Measurements from ENCODE around the gene C17orf58. TPM values are rescaled to one million over a fixed set of nuclear protein-coding genes. Genes with fewer than 3 reads are reported as not detected.

The C17orf58 gene
- total RNA-seq, 5 donors from 2014 or later (not counting 1 experiment from before 2014, with no cell fraction given), result 0.47 to 1.9 (median 0.58) TPM

DNA sequence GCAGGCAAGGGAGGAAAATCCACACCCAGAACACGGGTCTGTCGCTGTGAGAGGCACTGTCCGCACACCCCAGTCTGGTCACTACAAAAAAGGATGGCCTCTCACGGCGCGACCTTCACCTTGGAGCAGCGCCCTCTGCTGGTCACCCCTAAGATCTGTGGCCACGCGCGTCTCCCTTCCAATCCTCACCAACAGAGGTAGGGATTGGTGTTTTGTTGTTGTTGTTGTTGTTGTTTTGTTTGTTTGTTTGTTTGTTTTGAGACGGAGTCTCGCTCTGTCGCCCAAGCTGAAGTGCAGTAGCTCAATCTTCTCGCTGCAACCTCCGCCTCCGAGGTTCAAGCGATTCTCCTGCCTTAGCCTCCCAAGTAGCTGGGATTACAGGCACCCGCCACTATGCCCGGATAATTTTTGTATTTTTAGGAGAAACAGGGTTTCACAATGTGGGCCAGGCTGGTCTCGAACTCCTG lies 15.0 kb upstream of the C17orf58 start:
- no peaks in the 10 kb centered on the region for H3K36me3 ChIP-seq (ENCODE audit: control insufficient read depth in 2 of 2, extremely low read depth in 1 of 2, insufficient read depth in 1 of 2, low read length in 1 of 2)
- WGBS (ENCODE audit: insufficient coverage), result 52% methylated on average over 9 of the region's 20 CpGs
- ATAC-seq (replicated peaks in 1 of 4) (peak; percentile 52 to 75 (median 66)), DNase-seq (peak in 28 of 35 experiments; percentile 11 to 74 (median 43))
- H3K27ac ChIP-seq (ENCODE audit: low read length), result no peak overlapping the region
- peaks cover 0 to 5% of the 10 kb centered on the region in 2 experiments for H3K4me1 ChIP-seq (ENCODE audit: control insufficient read depth in 1 of 2, extremely low read depth in 1 of 2, insufficient read depth in 2 of 2, low read length in 2 of 2)
- peaks cover 0 to 5% of the 10 kb centered on the region in 2 experiments for H3K27me3 ChIP-seq (replicated peaks in 1 of 2; ENCODE audit: control insufficient read depth in 2 of 2, extremely low read depth in 1 of 2, insufficient read depth in 2 of 2, low read length in 1 of 2)
- H3K4me3 ChIP-seq (ENCODE audit: control insufficient read depth in 1 of 2, extremely low read depth in 1 of 2, low read length in 1 of 2), result peak overlapping the region in 1 of 2 donors; percentile 24
- ChIA-PET CTCF (interaction anchor here (0.7 kb wide), 2 partner anchors 8 to 54 kb away, joined by 3 to 4 read pairs; no protein-coding TSS in a partner anchor), POLR2A (no interaction called here)
- Mint-ChIP-seq H3K27me3 (no peaks in the 10 kb centered on the region), H3K36me3 (no peaks in the 10 kb centered on the region), H3K4me3 (peak overlapping the region; percentile 36 to 53 (median 41)), H3K9me3 (no peaks in the 10 kb centered on the region), H3K27ac (no peak overlapping the region), H3K4me1 (peaks cover 5 to 9% (median 8%) of the 10 kb centered on the region in 3 donors)
- no peaks in the 10 kb centered on the region for H3K9me3 ChIP-seq

DNA sequence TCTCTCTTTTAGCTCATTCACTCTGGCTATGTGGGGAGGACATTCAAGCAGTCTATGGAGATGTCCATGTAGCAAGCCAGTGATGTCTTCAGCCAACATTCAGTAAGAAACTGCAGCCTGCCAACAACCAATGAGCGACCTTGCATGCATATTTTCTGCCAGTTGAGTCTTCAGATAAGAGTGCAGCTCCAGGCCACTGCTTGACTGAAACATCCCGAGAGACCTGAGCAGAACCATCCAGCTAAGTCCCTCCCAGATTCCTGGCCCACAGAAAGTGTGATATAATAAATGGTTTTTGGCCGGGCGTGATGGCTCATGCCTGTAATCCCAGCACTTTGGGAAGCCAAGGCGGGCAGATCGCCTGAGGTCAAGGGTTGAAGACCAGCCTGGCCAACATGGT lies 10.5 kb upstream of the C17orf58 start:
- H3K4me1 ChIP-seq (ENCODE audit: control insufficient read depth in 1 of 2, extremely low read depth in 1 of 2, insufficient read depth in 2 of 2, low read length in 2 of 2), result peaks cover 0 to 5% of the 10 kb centered on the region in 2 experiments
- H3K27ac ChIP-seq (ENCODE audit: low read length), result no peak overlapping the region
- Mint-ChIP-seq H3K9me3 (no peaks in the 10 kb centered on the region), H3K36me3 (no peaks in the 10 kb centered on the region), H3K4me1 (peaks cover 4 to 9% (median 5%) of the 10 kb centered on the region in 3 donors), H3K27ac (no peak overlapping the region), H3K27me3 (no peaks in the 10 kb centered on the region), H3K4me3 (no peak overlapping the region)
- WGBS (ENCODE audit: insufficient coverage), result 93% methylated on average over 2 of the region's 6 CpGs
- H3K9me3 ChIP-seq, result no peaks in the 10 kb centered on the region
- ATAC-seq (replicated peaks in 1 of 4) (no peak), DNase-seq (no peak)
- H3K27me3 ChIP-seq (replicated peaks in 1 of 2; ENCODE audit: control insufficient read depth in 2 of 2, extremely low read depth in 1 of 2, insufficient read depth in 2 of 2, low read length in 1 of 2), result peaks cover 0 to 5% of the 10 kb centered on the region in 2 experiments
- ChIA-PET CTCF (interaction anchor here in 1 of 2 donors (0.5 kb wide), 1 partner anchor 29 kb away, joined by 4 read pairs; the partner anchor contains the start of gene KPNA2), POLR2A (no interaction called here)
- H3K36me3 ChIP-seq (ENCODE audit: control insufficient read depth in 2 of 2, extremely low read depth in 1 of 2, insufficient read depth in 1 of 2, low read length in 1 of 2), result no peaks in the 10 kb centered on the region
- no peak overlapping the region for H3K4me3 ChIP-seq (ENCODE audit: control insufficient read depth in 1 of 2, extremely low read depth in 1 of 2, low read length in 1 of 2)

GRCh38 chr17:68004201-68004600 lies 7.9 kb upstream of the C17orf58 start:
- DNase-seq (no peak), ATAC-seq (replicated peaks in 1 of 4) (no peak)
- H3K27ac ChIP-seq (ENCODE audit: low read length), result no peak overlapping the region
- no peaks in the 10 kb centered on the region for H3K27me3 ChIP-seq (replicated peaks in 1 of 2; ENCODE audit: control insufficient read depth in 2 of 2, extremely low read depth in 1 of 2, insufficient read depth in 2 of 2, low read length in 1 of 2)
- Mint-ChIP-seq H3K4me3 (no peak overlapping the region), H3K4me1 (no peaks in the 10 kb centered on the region), H3K27me3 (no peaks in the 10 kb centered on the region), H3K36me3 (no peaks in the 10 kb centered on the region), H3K27ac (no peak overlapping the region), H3K9me3 (no peaks in the 10 kb centered on the region)
- no peaks in the 10 kb centered on the region for H3K36me3 ChIP-seq (ENCODE audit: control insufficient read depth in 2 of 2, extremely low read depth in 1 of 2, insufficient read depth in 1 of 2, low read length in 1 of 2)
- no CpG with 5 or more reads among the region's 3 CpGs for WGBS (ENCODE audit: insufficient coverage)
- H3K4me1 ChIP-seq (ENCODE audit: control insufficient read depth in 1 of 2, extremely low read depth in 1 of 2, insufficient read depth in 2 of 2, low read length in 2 of 2), result no peaks in the 10 kb centered on the region
- CTCF ChIA-PET, result interaction anchor here in 1 of 2 donors (0.5 kb wide), 1 partner anchor 51 kb away, joined by 4 read pairs; no protein-coding TSS in a partner anchor
- H3K9me3 ChIP-seq, result no peaks in the 10 kb centered on the region
- H3K4me3 ChIP-seq (ENCODE audit: control insufficient read depth in 1 of 2, extremely low read depth in 1 of 2, low read length in 1 of 2), result no peak overlapping the region
- POLR2A ChIA-PET, result no interaction called here

- H3K36me3 ChIP-seq (ENCODE audit: control insufficient read depth in 2 of 2, extremely low read depth in 1 of 2, insufficient read depth in 1 of 2, low read length in 1 of 2), result no peaks in the 10 kb centered on the region
- H3K4me3 ChIP-seq (ENCODE audit: control insufficient read depth in 1 of 2, extremely low read depth in 1 of 2, low read length in 1 of 2), result no peak overlapping the region
- no peak for ATAC-seq (replicated peaks in 1 of 4)
- H3K27ac ChIP-seq (ENCODE audit: low read length), result no peak overlapping the region
- no peaks in the 10 kb centered on the region for H3K9me3 Mint-ChIP-seq
- peaks cover 11 to 23% of the 10 kb centered on the region in 2 experiments for H3K4me1 ChIP-seq (ENCODE audit: control insufficient read depth in 1 of 2, extremely low read depth in 1 of 2, insufficient read depth in 2 of 2, low read length in 2 of 2)
- H3K4me3 Mint-ChIP-seq, result no peak overlapping the region
- ChIA-PET CTCF (no interaction called here), POLR2A (interaction anchor here in 1 of 2 donors (0.7 kb wide), 1 partner anchor 112 kb away, joined by 6 read pairs; no protein-coding TSS in a partner anchor)
- peaks cover 17 to 19% of the 10 kb centered on the region in 2 donors for H3K27me3 Mint-ChIP-seq
- no peaks in the 10 kb centered on the region for H3K36me3 Mint-ChIP-seq
- peaks cover 5 to 18% of the 10 kb centered on the region in 2 experiments for H3K27me3 ChIP-seq (replicated peaks in 1 of 2; ENCODE audit: control insufficient read depth in 2 of 2, extremely low read depth in 1 of 2, insufficient read depth in 2 of 2, low read length in 1 of 2)
- WGBS (ENCODE audit: insufficient coverage), result no CpG with 5 or more reads among the region's 3 CpGs
- no peaks in the 10 kb centered on the region for H3K9me3 ChIP-seq
- DNase-seq, result no peak
- H3K27ac Mint-ChIP-seq, result no peak overlapping the region
- peaks cover 20 to 23% (median 21%) of the 10 kb centered on the region in 3 donors for H3K4me1 Mint-ChIP-seq
These were observed 3.1 kb upstream of the C17orf58 start for GRCh38 chr17:67999291-67999911.

DNA sequence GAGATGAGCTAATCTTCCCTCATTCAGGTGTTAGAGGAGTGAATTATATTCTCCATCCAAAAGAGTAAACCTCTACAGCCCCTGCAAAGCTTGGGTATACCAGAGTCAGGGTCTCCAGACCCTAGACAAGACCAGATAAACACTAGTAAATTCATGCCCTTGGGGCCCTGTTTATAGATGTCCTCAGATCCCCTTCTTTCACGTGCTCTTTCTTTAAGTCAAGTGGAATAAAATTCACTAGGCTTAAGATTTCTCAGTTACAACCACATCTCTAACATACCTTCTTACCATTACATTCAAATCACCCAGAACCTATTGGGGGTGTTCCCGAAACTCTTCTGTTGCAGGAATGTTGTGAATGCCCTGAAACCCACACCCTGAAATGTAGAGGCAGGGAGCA lies 2.2 kb upstream of the C17orf58 start:
- Mint-ChIP-seq H3K4me1 (peaks cover 20 to 29% (median 26%) of the 10 kb centered on the region in 3 donors), H3K36me3 (no peaks in the 10 kb centered on the region), H3K27ac (no peak overlapping the region), H3K4me3 (no peak overlapping the region), H3K9me3 (no peaks in the 10 kb centered on the region), H3K27me3 (peaks cover 17 to 19% of the 10 kb centered on the region in 2 donors)
- H3K27me3 ChIP-seq (replicated peaks in 1 of 2; ENCODE audit: control insufficient read depth in 2 of 2, extremely low read depth in 1 of 2, insufficient read depth in 2 of 2, low read length in 1 of 2), result peaks cover 5 to 23% of the 10 kb centered on the region in 2 experiments
- peak in 1 of 4 experiments; percentile 52 for ATAC-seq (replicated peaks in 1 of 4)
- no peak for DNase-seq
- 93% methylated on average over 2 of the region's 2 CpGs for WGBS (ENCODE audit: insufficient coverage)
- H3K9me3 ChIP-seq, result no peaks in the 10 kb centered on the region
- POLR2A ChIA-PET, result interaction anchor here in 1 of 2 donors (0.5 kb wide), 1 partner anchor 127 kb away, joined by 4 read pairs; no protein-coding TSS in a partner anchor
- peaks cover 11 to 27% of the 10 kb centered on the region in 2 experiments for H3K4me1 ChIP-seq (ENCODE audit: control insufficient read depth in 1 of 2, extremely low read depth in 1 of 2, insufficient read depth in 2 of 2, low read length in 2 of 2)
- no peak overlapping the region for H3K27ac ChIP-seq (ENCODE audit: low read length)
- H3K4me3 ChIP-seq (ENCODE audit: control insufficient read depth in 1 of 2, extremely low read depth in 1 of 2, low read length in 1 of 2), result no peak overlapping the region
- CTCF ChIA-PET, result interaction anchor here (0.6 to 0.7 kb wide), 3 partner anchors 34 to 499 kb away, joined by 4 to 5 read pairs (median 4); no protein-coding TSS in a partner anchor
- H3K36me3 ChIP-seq (ENCODE audit: control insufficient read depth in 2 of 2, extremely low read depth in 1 of 2, insufficient read depth in 1 of 2, low read length in 1 of 2), result no peaks in the 10 kb centered on the region

- no peaks in the 10 kb centered on the region for H3K36me3 Mint-ChIP-seq
- Histone ChIP-seq H3K4me3 (ENCODE audit: control insufficient read depth in 1 of 2, extremely low read depth in 1 of 2, low read length in 1 of 2) (peak overlapping the region; percentile 50 to 85), H3K27ac (ENCODE audit: low read length) (no peak overlapping the region), H3K4me1 (ENCODE audit: control insufficient read depth in 1 of 2, extremely low read depth in 1 of 2, insufficient read depth in 2 of 2, low read length in 2 of 2) (peaks cover 11 to 34% of the 10 kb centered on the region in 2 experiments), H3K36me3 (ENCODE audit: control insufficient read depth in 2 of 2, extremely low read depth in 1 of 2, insufficient read depth in 1 of 2, low read length in 1 of 2) (no peaks in the 10 kb centered on the region), H3K9me3 (no peaks in the 10 kb centered on the region), H3K27me3 (replicated peaks in 1 of 2; ENCODE audit: control insufficient read depth in 2 of 2, extremely low read depth in 1 of 2, insufficient read depth in 2 of 2, low read length in 1 of 2) (peaks cover 5 to 23% of the 10 kb centered on the region in 2 experiments)
- ChIA-PET CTCF (no interaction called here), POLR2A (no interaction called here)
- peaks cover 17 to 19% of the 10 kb centered on the region in 2 donors for H3K27me3 Mint-ChIP-seq
- DNase-seq (peak in 8 of 35 experiments; percentile 6 to 32 (median 16)), ATAC-seq (replicated peaks in 1 of 4) (peak in 3 of 4 experiments; percentile 7 to 9 (median 8))
- no peak overlapping the region for H3K27ac Mint-ChIP-seq
- no peaks in the 10 kb centered on the region for H3K9me3 Mint-ChIP-seq
- peaks cover 25 to 35% (median 33%) of the 10 kb centered on the region in 3 donors for H3K4me1 Mint-ChIP-seq
- WGBS (ENCODE audit: insufficient coverage), result 2% methylated on average over 37 of the region's 43 CpGs
- peak overlapping the region; percentile 78 to 95 (median 80) for H3K4me3 Mint-ChIP-seq
These were observed 552 bp downstream of the C17orf58 start for GRCh38 chr17:67995570-67996263.

Data from T-cell (primary cell).